Right cardiac atrium (tissue), 5 donors: ENCODE data around the gene WDR77. TPM values are rescaled to one million over a fixed set of nuclear protein-coding genes. Genes with fewer than 3 reads are reported as not detected.

Experiments used
- ATAC-seq, 2 donors: fragments of 200-7000 bp; cut with Tn5 transposase; one replicate each; pipeline versions ENCODE4 v1.8.0 to v1.9.1; 2020; ENCODE audit warnings: moderate library complexity in 2 of 2, mild to moderate bottlenecking in 1 of 2
- DNase-seq, 3 donors: peaks; one replicate each; pipeline ENCODE4 v3.0.0-alpha.2; 2020
- H3K27ac ChIP-seq: one replicate; pipeline ENCODE4 v1.5.1; 2013; ENCODE audit warnings: mild to moderate bottlenecking, low read length, control low read depth, moderate library complexity
- H3K27me3 ChIP-seq: one replicate; pipeline ENCODE4 v1.6.1; 2013; ENCODE audit not compliant: control insufficient read depth, insufficient read depth
- H3K4me1 ChIP-seq: one replicate; pipeline ENCODE4 v1.6.1; 2013; ENCODE audit warnings: low read length; ENCODE audit not compliant: control insufficient read depth, insufficient read depth
- H3K4me3 ChIP-seq: one replicate; pipeline ENCODE4 v1.5.1; 2013; ENCODE audit warnings: low read length, control low read depth
- H3K9me3 ChIP-seq: one replicate; pipeline ENCODE4 v1.6.1; 2013; ENCODE audit warnings: low read length; ENCODE audit not compliant: control insufficient read depth
- WGBS: extraction: QIAGEN DNeasy Blood & Tissue Kit; methylation state at CpG from one replicate; pipeline ENCODE4 v1.1.7; 2013; 5-methylcytosine and 5-hydroxymethylcytosine counted together
- intact Hi-C, 4 donors: fragments of 100-400 bp; cut with DNase I; formaldehyde crosslinking; loops; one replicate each; pipeline versions ENCODE4 v1.11.0 to v1.14.0; 2022 to 2023
- polyA plus RNA-seq: library from polyadenylated mRNA; stranded (reverse); fragments of 200-250 nt; gene quantifications from one replicate; pipeline ENCODE4 v1.2.3, GENCODE V29; 2013
- total RNA-seq, 4 donors: library from RNA; stranded (reverse); fragmentation: NEBNext Ultra II Directional; extraction: Animal tissue kit (Norgen Biotek cat#: 25700); gene quantifications; one replicate each; pipeline ENCODE4 v1.2.1, GENCODE V29; 2021
- donor health status: healthy with polysubstance abuse.
- donor health status: DM: no; HTN: yes; CAD: no.
- donor health status: DM: no; HTN: no; CAD: no.
- donor health status: DM: no; HTN: yes; CAD: no; lungs with severe emphysema.
- donor health status: DM: yes; HTN: yes; CAD: no.

WDR77 gene
- total and polyA plus RNA-seq, 5 donors = 24.1 to 29.2 (median 28.2) TPM

- intact Hi-C loops = no loop called here
- Histone ChIP-seq H3K4me1 (no peaks in the 10 kb centered on the region), H3K9me3 (no peaks in the 10 kb centered on the region), H3K4me3 (no peak overlapping the region), H3K27ac (no peak overlapping the region), H3K27me3 (no peaks in the 10 kb centered on the region)
- 68% methylated on average over 3 of the region's 3 CpGs for WGBS
- DNase-seq (no peak), ATAC-seq (no peak)
Observed at GRCh38 chr1:111436726-111437125, 12.3 kb downstream of the WDR77 start.

GRCh38 chr1:111424281-111424680 lies 24.8 kb downstream of the WDR77 start:
- Histone ChIP-seq H3K4me1 (no peaks in the 10 kb centered on the region), H3K9me3 (no peaks in the 10 kb centered on the region), H3K4me3 (no peak overlapping the region), H3K27me3 (no peaks in the 10 kb centered on the region), H3K27ac (no peak overlapping the region)
- intact Hi-C loops = no loop called here
- DNase-seq (no peak), ATAC-seq (no peak)
- WGBS = 93% methylated on average over 3 of the region's 3 CpGs

- H3K27me3 ChIP-seq = no peaks in the 10 kb centered on the region
- no peaks in the 10 kb centered on the region for H3K9me3 ChIP-seq
- H3K4me1 ChIP-seq = no peaks in the 10 kb centered on the region
- 83% methylated on average over 13 of the region's 13 CpGs for WGBS
- no peak overlapping the region for H3K4me3 ChIP-seq
- DNase-seq (no peak), ATAC-seq (no peak)
- intact Hi-C loops = no loop called here
- no peak overlapping the region for H3K27ac ChIP-seq
Observed at GRCh38 chr1:111422546-111423391, 26.3 kb downstream of the WDR77 start.

GRCh38 chr1:111420377-111420776 lies 28.7 kb downstream of the WDR77 start:
- intact Hi-C loops = no loop called here
- WGBS = 81% methylated on average over 5 of the region's 5 CpGs

GRCh38 chr1:111419037-111419436 lies 30.0 kb downstream of the WDR77 start:
- 96% methylated on average over 1 of the region's 1 CpG for WGBS
- intact Hi-C loops = no loop called here

More at GRCh38 chr1:111420377-111420776, 28.7 kb downstream of the WDR77 start:
- H3K4me3 ChIP-seq = no peak overlapping the region
- H3K9me3 ChIP-seq = no peaks in the 10 kb centered on the region
- no peak overlapping the region for H3K27ac ChIP-seq
- ATAC-seq (no peak), DNase-seq (no peak)
- no peaks in the 10 kb centered on the region for H3K4me1 ChIP-seq
- no peaks in the 10 kb centered on the region for H3K27me3 ChIP-seq

GRCh38 chr1:111417755-111418154 lies 31.3 kb downstream of the WDR77 start:
- no peak overlapping the region for H3K27ac ChIP-seq
- WGBS = 96% methylated on average over 1 of the region's 1 CpG
- no peaks in the 10 kb centered on the region for H3K4me1 ChIP-seq
- H3K4me3 ChIP-seq = no peak overlapping the region
- H3K9me3 ChIP-seq = no peaks in the 10 kb centered on the region
- intact Hi-C loops = no loop called here
- DNase-seq (no peak), ATAC-seq (no peak)
- no peaks in the 10 kb centered on the region for H3K27me3 ChIP-seq

More at GRCh38 chr1:111419037-111419436, 30.0 kb downstream of the WDR77 start:
- H3K27ac ChIP-seq = no peak overlapping the region
- no peaks in the 10 kb centered on the region for H3K27me3 ChIP-seq
- no peak overlapping the region for H3K4me3 ChIP-seq
- DNase-seq (no peak), ATAC-seq (no peak)
- no peaks in the 10 kb centered on the region for H3K9me3 ChIP-seq
- H3K4me1 ChIP-seq = no peaks in the 10 kb centered on the region

GRCh38 chr1:111415461-111415860 lies 33.6 kb downstream of the WDR77 start:
- DNase-seq (no peak), ATAC-seq (no peak)
- no peaks in the 10 kb centered on the region for H3K9me3 ChIP-seq
- no peaks in the 10 kb centered on the region for H3K4me1 ChIP-seq
- no peak overlapping the region for H3K4me3 ChIP-seq
- WGBS = 86% methylated on average over 3 of the region's 3 CpGs
- H3K27ac ChIP-seq = no peak overlapping the region
- no peaks in the 10 kb centered on the region for H3K27me3 ChIP-seq
- intact Hi-C loops = no loop called here

- WGBS = 70% methylated on average over 2 of the region's 2 CpGs
- H3K27ac ChIP-seq = no peak overlapping the region
- DNase-seq = no peak
Observed at GRCh38 chr1:111414756-111415155, 34.3 kb downstream of the WDR77 start.

GRCh38 chr1:111412839-111413238 lies 36.2 kb downstream of the WDR77 start:
- ATAC-seq = no peak
- 71% methylated on average over 2 of the region's 2 CpGs for WGBS
- no peak for DNase-seq

More at GRCh38 chr1:111414756-111415155, 34.3 kb downstream of the WDR77 start:
- intact Hi-C loops = no loop called here
- ATAC-seq = no peak
- no peak overlapping the region for H3K4me3 ChIP-seq
- no peaks in the 10 kb centered on the region for H3K27me3 ChIP-seq
- no peaks in the 10 kb centered on the region for H3K4me1 ChIP-seq
- H3K9me3 ChIP-seq = no peaks in the 10 kb centered on the region

GRCh38 chr1:111407301-111407700 lies 41.8 kb downstream of the WDR77 start:
- H3K27me3 ChIP-seq = no peaks in the 10 kb centered on the region
- no peak overlapping the region for H3K4me3 ChIP-seq
- DNase-seq (no peak), ATAC-seq (no peak)
- 74% methylated on average over 6 of the region's 6 CpGs for WGBS
- H3K27ac ChIP-seq = no peak overlapping the region
- intact Hi-C loops = no loop called here
- no peaks in the 10 kb centered on the region for H3K4me1 ChIP-seq
- no peaks in the 10 kb centered on the region for H3K9me3 ChIP-seq

More at GRCh38 chr1:111412839-111413238, 36.2 kb downstream of the WDR77 start:
- Histone ChIP-seq H3K27ac (no peak overlapping the region), H3K9me3 (no peaks in the 10 kb centered on the region), H3K27me3 (no peaks in the 10 kb centered on the region), H3K4me1 (no peaks in the 10 kb centered on the region), H3K4me3 (no peak overlapping the region)
- intact Hi-C loops = no loop called here

GRCh38 chr1:111406321-111406768 lies 42.7 kb downstream of the WDR77 start:
- Histone ChIP-seq H3K9me3 (no peaks in the 10 kb centered on the region), H3K27ac (no peak overlapping the region), H3K27me3 (no peaks in the 10 kb centered on the region), H3K4me1 (no peaks in the 10 kb centered on the region), H3K4me3 (no peak overlapping the region)
- intact Hi-C loops = no loop called here
- WGBS = 0% methylated on average over 2 of the region's 2 CpGs
- ATAC-seq = peak; percentile 71 to 78
- DNase-seq = no peak
